SK-N-SH (cell line): ENCODE results near the gene GOLGA8A. TPM values are rescaled to one million over a fixed set of nuclear protein-coding genes. Genes with fewer than 3 reads are reported as not detected.

Experiments used
- CTCF ChIA-PET: fragments of 300-600, 350-600 bp; formaldehyde crosslinking; extraction: SDS; loops from one replicate; lab custom pipeline; 2021; lab: Yijun Ruan, JAX
- POLR2A ChIA-PET: fragments of 350-600 bp; sonication (Branson Sonifier 250); formaldehyde crosslinking; extraction: SDS; loops from one replicate; lab custom pipeline; 2020; ENCODE audit warnings: antibody characterized with exemption, inconsistent platforms; lab: Yijun Ruan, JAX
- DNase-seq: peaks from one replicate; pipeline ENCODE4 v3.0.0; 2012
- H2AFZ ChIP-seq: fragments of 200-600 bp; sonication (generic); 2 replicates; pipeline ENCODE4 v1.8.1; 2016; ENCODE audit warnings: antibody characterized with exemption, mild to moderate bottlenecking, low read depth
- H3F3A ChIP-seq: fragments of 200-600 bp; sonication (generic); replicated peaks from 2 replicates; pipeline ENCODE3; 2016; ENCODE audit warnings: antibody characterized with exemption, mild to moderate bottlenecking; ENCODE audit not compliant: insufficient read depth
- H3K27ac ChIP-seq, 2 experiments: fragments of 200-500 bp in 1 of 2; fragments of 200-600 bp in 1 of 2; sonication (Bioruptor generic) in 1 of 2; sonication (generic), shearing (Covaris generic) in 1 of 2; 2 replicates each; pipeline versions ENCODE4 v1.5.1 to v1.6.1; 2014 to 2016; ENCODE audit warnings: low read depth in 2 of 2, inconsistent platforms in 1 of 2, low read length in 1 of 2, mild to moderate bottlenecking in 1 of 2, mixed read lengths in 1 of 2
- H3K27me3 ChIP-seq: fragments of 200-600 bp; sonication (generic), shearing (Covaris generic); 2 replicates; pipeline ENCODE4 v1.6.1; 2016; ENCODE audit warnings: mixed run types; ENCODE audit not compliant: insufficient read depth
- H3K36me3 ChIP-seq, 2 experiments: fragments of 200-500 bp in 1 of 2; fragments of 200-600 bp in 1 of 2; sonication (Bioruptor generic) in 1 of 2; sonication (generic) in 1 of 2; replicated peaks in 1 of 2; 2 replicates each; pipeline versions ENCODE3 to v1.5.1; 2014 to 2016; ENCODE audit warnings: low read length in 1 of 2, mild to moderate bottlenecking in 1 of 2; ENCODE audit not compliant: insufficient read depth in 2 of 2, control insufficient read depth in 1 of 2
- H3K4me1 ChIP-seq, 2 experiments: fragments of 200-500 bp in 1 of 2; fragments of 200-600 bp in 1 of 2; sonication (Bioruptor generic) in 1 of 2; sonication (generic), shearing (Covaris generic) in 1 of 2; 2 replicates each; pipeline versions ENCODE4 v1.5.1 to v1.6.1; 2014 to 2016; ENCODE audit warnings: low read depth in 1 of 2, low read length in 1 of 2, mixed run types in 1 of 2; ENCODE audit not compliant: insufficient read depth in 2 of 2, control insufficient read depth in 1 of 2
- H3K4me2 ChIP-seq: fragments of 200-600 bp; sonication (generic), shearing (Covaris generic); 2 replicates; pipeline ENCODE4 v1.6.1; 2017; ENCODE audit warnings: mixed run types
- H3K4me3 ChIP-seq, 2 experiments: fragments of 200-500 bp in 1 of 2; fragments of 200-600 bp in 1 of 2; sonication (Bioruptor generic) in 1 of 2; sonication (generic), shearing (Covaris generic) in 1 of 2; 2 replicates each; pipeline versions ENCODE4 v1.5.1 to v1.8.1; 2014 to 2016; ENCODE audit warnings: low read depth in 2 of 2, inconsistent platforms in 1 of 2, low read length in 1 of 2, mild to moderate bottlenecking in 1 of 2, mixed read lengths in 1 of 2, moderate library complexity in 1 of 2
- H3K79me2 ChIP-seq: fragments of 200-600 bp; sonication (generic); 2 replicates; pipeline ENCODE4 v1.8.1; 2017; ENCODE audit warnings: mild to moderate bottlenecking; ENCODE audit not compliant: insufficient read depth
- H3K9ac ChIP-seq: fragments of 200-600 bp; sonication (generic); 2 replicates; pipeline ENCODE4 v1.6.1; 2017; ENCODE audit warnings: mixed run types
- H3K9me2 ChIP-seq: fragments of 200-600 bp; sonication (generic); 2 replicates; pipeline ENCODE4 v1.6.1; 2017; ENCODE audit warnings: mixed run types
- H3K9me3 ChIP-seq: fragments of 200-600 bp; sonication (generic); 2 replicates; pipeline ENCODE4 v1.6.1; 2017; ENCODE audit warnings: mixed run types, mild to moderate bottlenecking, moderate library complexity
- H4K20me1 ChIP-seq: fragments of 200-600 bp; sonication (generic); 2 replicates; pipeline ENCODE4 v1.6.1; 2017; ENCODE audit warnings: mild to moderate bottlenecking, mixed run types; ENCODE audit not compliant: insufficient read depth
- CHD2 ChIP-seq: fragments of 150-350 bp; IDR thresholded peaks from 2 replicates; pipeline ENCODE4 v1.6.1; 2018; ENCODE audit warnings: low read length; ENCODE audit not compliant: partially characterized antibody
- ELF1 ChIP-seq: IDR thresholded peaks from 2 replicates; pipeline ENCODE4 v1.4.0; 2012
- EP300 ChIP-seq, 2 experiments: IDR thresholded peaks; 2 replicates each; pipeline versions ENCODE4 v1.4.0 to v1.6.1; 2012; ENCODE audit warnings: borderline replicate concordance in 1 of 2, low read depth in 1 of 2, low read length in 1 of 2
- EZH2phosphoT487 ChIP-seq: fragments of 200-600 bp; sonication (generic); IDR thresholded peaks from 2 replicates; pipeline ENCODE4 v1.6.1; 2017; ENCODE audit warnings: low read depth, mixed run types, mild to moderate bottlenecking, antibody characterized with exemption, moderate library complexity, borderline replicate concordance
- FOXJ3 ChIP-seq: sonication (generic); formaldehyde crosslinking; IDR thresholded peaks from 2 replicates; pipeline ENCODE4 v1.5.1; 2020; ENCODE audit warnings: mild to moderate bottlenecking, missing genetic modification reagents
- FOXM1 ChIP-seq: IDR thresholded peaks from 2 replicates; pipeline ENCODE4 v1.4.0; 2012; ENCODE audit warnings: low read depth, mild to moderate bottlenecking
- GATA2 ChIP-seq: sonication (generic); formaldehyde crosslinking; IDR thresholded peaks from 2 replicates; pipeline ENCODE4 v1.5.0; 2020; ENCODE audit warnings: mild to moderate bottlenecking, missing genetic modification reagents
- JUND ChIP-seq: IDR thresholded peaks from 2 replicates; pipeline ENCODE4 v1.4.0; 2012
- MXI1 ChIP-seq: IDR thresholded peaks from 2 replicates; pipeline ENCODE4 v1.6.1; 2012; ENCODE audit warnings: mild to moderate bottlenecking, low read depth, low read length, improper control_type of control experiment
- POLR2AphosphoS5 ChIP-seq: IDR thresholded peaks from 2 replicates; pipeline ENCODE4 v1.6.1; 2012; ENCODE audit warnings: low read depth, low read length
- RAD21 ChIP-seq: IDR thresholded peaks from 2 replicates; pipeline ENCODE4 v1.6.1; 2012; ENCODE audit warnings: mild to moderate bottlenecking, low read length
- RCOR1 ChIP-seq: fragments of 150-350 bp; IDR thresholded peaks from 2 replicates; pipeline ENCODE4 v1.6.1; 2017; ENCODE audit warnings: antibody characterized with exemption, low read length
- REST ChIP-seq: IDR thresholded peaks from 2 replicates; pipeline ENCODE4 v1.6.1; 2012; ENCODE audit warnings: mild to moderate bottlenecking, low read depth, low read length, moderate library complexity
- SIN3A ChIP-seq: IDR thresholded peaks from 2 replicates; pipeline ENCODE4 v1.6.1; 2012; ENCODE audit warnings: low read depth, mild to moderate bottlenecking, low read length, moderate library complexity, borderline replicate concordance
- SMC3 ChIP-seq: IDR thresholded peaks from 2 replicates; pipeline ENCODE4 v1.6.1; 2012; ENCODE audit warnings: low read depth, low read length, improper control_type of control experiment
- TEAD4 ChIP-seq: IDR thresholded peaks from 2 replicates; pipeline ENCODE4 v1.4.0; 2012; ENCODE audit warnings: mild to moderate bottlenecking, borderline replicate concordance; ENCODE audit not compliant: insufficient read depth
- USF2 ChIP-seq: fragments of 150-350 bp; IDR thresholded peaks from 2 replicates; pipeline ENCODE4 v1.6.1; 2017; ENCODE audit warnings: antibody characterized with exemption, low read length, low read depth, borderline replicate concordance
- WGBS: methylation state at CpG from one replicate; pipeline ENCODE4 v1.1.6; 2017; ENCODE audit warnings: low lambda C conversion rate; 5-methylcytosine and 5-hydroxymethylcytosine counted together
- polyA plus RNA-seq, 3 experiments: library from polyadenylated mRNA; depleted of rRNA; stranded (reverse); fragments of >200 nt; gene quantifications; 2 replicates each; pipeline ENCODE4 v1.2.3, GENCODE V29; 2012
- TF ChIP-seq, protein P1 (sequence below): IDR thresholded peaks from 2 replicates; pipeline ENCODE4 v1.4.0; 2012; ENCODE audit warnings: low read depth

GOLGA8A gene
- polyA plus RNA-seq, 1 of the 3 experiments (the other 2 are of a cell fraction) = 33.9 TPM

DNA sequence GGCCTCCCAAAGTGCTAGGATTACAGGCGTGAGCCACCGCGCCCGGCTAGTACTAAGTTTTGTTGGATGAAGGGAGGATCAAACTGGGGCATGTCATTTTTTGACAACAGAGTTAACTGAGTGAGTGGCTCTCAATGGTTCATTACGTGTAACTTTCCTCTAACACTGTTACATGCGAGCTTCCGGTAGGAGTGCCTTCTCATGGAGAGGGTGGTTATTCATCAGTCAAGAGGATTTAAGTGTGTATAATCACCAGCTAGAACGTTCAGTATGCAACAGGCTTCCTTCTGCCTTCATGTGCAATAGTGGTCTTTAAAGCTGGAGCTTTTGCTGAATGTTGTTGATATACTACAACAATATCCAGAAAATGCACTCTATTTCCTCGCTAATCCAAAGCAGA lies 19.1 kb upstream of the GOLGA8A start:
- Histone ChIP-seq H3K9me2 (no peaks in the 10 kb centered on the region), H3K36me3 (no peaks in the 10 kb centered on the region), H3K79me2 (no peaks in the 10 kb centered on the region), H3K27me3 (no peaks in the 10 kb centered on the region), H3K4me3 (no peak overlapping the region), H3K9ac (no peak overlapping the region), H4K20me1 (no peaks in the 10 kb centered on the region), H3K4me2 (no peak overlapping the region), H3K9me3 (no peaks in the 10 kb centered on the region; the same call in 1 of the 2 replicates), H3K27ac (no peak overlapping the region), H3K4me1 (no peaks in the 10 kb centered on the region), H2AFZ (no peak overlapping the region), H3F3A (no peaks in the 10 kb centered on the region)
- POLR2A ChIA-PET = no interaction called here
- CTCF ChIA-PET = no interaction called here
- no peak for DNase-seq
- TF ChIP-seq ELF1 (no peak), GATA2 (no peak), FOXJ3 (CRISPR knock-in tag) (no peak), MXI1 (no peak), REST (no peak), RAD21 (no peak), JUND (no peak), SMC3 (no peak), USF2 (no peak), POLR2AphosphoS5 (no peak)
- TF ChIP-seq, protein P1, sequence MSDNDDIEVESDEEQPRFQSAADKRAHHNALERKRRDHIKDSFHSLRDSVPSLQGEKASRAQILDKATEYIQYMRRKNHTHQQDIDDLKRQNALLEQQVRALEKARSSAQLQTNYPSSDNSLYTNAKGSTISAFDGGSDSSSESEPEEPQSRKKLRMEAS = no peak
- WGBS = 59% methylated on average over 9 of the region's 9 CpGs

GRCh38 chr15:34442891-34443290 lies 5.3 kb upstream of the GOLGA8A start:
- 57% methylated on average over 7 of the region's 7 CpGs for WGBS
- H3K9ac ChIP-seq = no peak overlapping the region
- POLR2A ChIA-PET = no interaction called here
- no peak for TF ChIP-seq RCOR1
- TF ChIP-seq CHD2 = no peak
- no peak for TF ChIP-seq SIN3A
- TF ChIP-seq EZH2phosphoT487 = no peak
- no peak for TF ChIP-seq POLR2AphosphoS5
- no peak for TF ChIP-seq FOXM1
- no peak for TF ChIP-seq USF2
- TF ChIP-seq TEAD4 = no peak
- TF ChIP-seq RAD21 = no peak
- no peak for TF ChIP-seq SMC3
- no peak for TF ChIP-seq EP300 (IDR thresholded peaks at IDR 0.05; ENCODE audit: borderline replicate concordance in 1 of 2, low read depth in 1 of 2, low read length in 1 of 2)
- TF ChIP-seq, all 33 proteins: peak for 0
- Histone ChIP-seq H4K20me1 (no peaks in the 10 kb centered on the region), H3K4me2 (no peak overlapping the region), H2AFZ (no peak overlapping the region), H3F3A (peaks cover 3% of the 10 kb centered on the region), H3K79me2 (no peaks in the 10 kb centered on the region), H3K27me3 (no peaks in the 10 kb centered on the region; the same call in 1 of the 2 replicates), H3K9me2 (no peaks in the 10 kb centered on the region), H3K9me3 (no peaks in the 10 kb centered on the region), H3K27ac (no peak overlapping the region), H3K36me3 (no peaks in the 10 kb centered on the region), H3K4me1 (no peaks in the 10 kb centered on the region), H3K4me3 (no peak overlapping the region)
- DNase-seq = no peak
- CTCF ChIA-PET = no interaction called here
